ENCODE measurements around the gene KLK14.

DNA sequence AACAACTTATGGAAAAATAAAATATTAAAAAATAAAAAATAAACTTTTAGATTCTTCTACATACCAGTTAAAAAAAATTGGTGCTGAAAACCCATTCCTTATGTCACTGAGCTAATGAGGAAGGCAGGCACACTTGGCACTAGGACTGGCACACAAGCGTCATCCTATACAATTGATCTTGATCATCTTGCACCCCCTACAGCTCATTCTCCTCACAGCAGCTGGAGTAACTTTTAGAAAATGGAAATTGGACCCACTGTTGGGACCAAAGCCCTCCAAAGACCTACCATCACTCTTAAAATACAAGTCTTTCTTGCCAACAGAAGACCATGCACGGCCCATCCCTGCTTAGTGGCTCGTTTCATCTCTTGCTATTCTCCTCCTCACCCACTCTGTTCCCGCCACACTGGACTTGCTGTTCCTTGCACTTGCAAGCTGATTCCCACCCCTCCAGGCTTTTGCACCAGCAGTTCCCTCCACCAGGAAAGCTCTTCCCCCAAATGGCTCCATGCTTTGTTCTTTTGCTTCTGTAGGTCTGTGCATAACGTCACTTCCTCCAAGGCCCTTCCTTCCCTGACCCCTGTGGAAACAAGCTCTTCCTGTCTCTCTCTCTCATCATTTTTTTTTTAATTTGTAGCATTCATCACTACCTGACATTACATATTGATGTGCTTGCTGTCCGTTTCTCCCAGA is 13.9 kb upstream of the KLK14 start:
- TF ChIP-seq EZH2phosphoT487 (IDR thresholded peaks at IDR 0.05; ENCODE audit: borderline replicate concordance, low read depth, low read length): no peak
- TF ChIP-seq, protein P1, sequence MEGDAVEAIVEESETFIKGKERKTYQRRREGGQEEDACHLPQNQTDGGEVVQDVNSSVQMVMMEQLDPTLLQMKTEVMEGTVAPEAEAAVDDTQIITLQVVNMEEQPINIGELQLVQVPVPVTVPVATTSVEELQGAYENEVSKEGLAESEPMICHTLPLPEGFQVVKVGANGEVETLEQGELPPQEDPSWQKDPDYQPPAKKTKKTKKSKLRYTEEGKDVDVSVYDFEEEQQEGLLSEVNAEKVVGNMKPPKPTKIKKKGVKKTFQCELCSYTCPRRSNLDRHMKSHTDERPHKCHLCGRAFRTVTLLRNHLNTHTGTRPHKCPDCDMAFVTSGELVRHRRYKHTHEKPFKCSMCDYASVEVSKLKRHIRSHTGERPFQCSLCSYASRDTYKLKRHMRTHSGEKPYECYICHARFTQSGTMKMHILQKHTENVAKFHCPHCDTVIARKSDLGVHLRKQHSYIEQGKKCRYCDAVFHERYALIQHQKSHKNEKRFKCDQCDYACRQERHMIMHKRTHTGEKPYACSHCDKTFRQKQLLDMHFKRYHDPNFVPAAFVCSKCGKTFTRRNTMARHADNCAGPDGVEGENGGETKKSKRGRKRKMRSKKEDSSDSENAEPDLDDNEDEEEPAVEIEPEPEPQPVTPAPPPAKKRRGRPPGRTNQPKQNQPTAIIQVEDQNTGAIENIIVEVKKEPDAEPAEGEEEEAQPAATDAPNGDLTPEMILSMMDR (conservative IDR thresholded peaks at IDR 0.05; ENCODE audit: low read length): no peak; the same call in 1 of the 2 replicates

Measured in OCI-LY7 (cell line).